ENCODE results near the gene CDYL2.

The CDYL2 gene

DNA sequence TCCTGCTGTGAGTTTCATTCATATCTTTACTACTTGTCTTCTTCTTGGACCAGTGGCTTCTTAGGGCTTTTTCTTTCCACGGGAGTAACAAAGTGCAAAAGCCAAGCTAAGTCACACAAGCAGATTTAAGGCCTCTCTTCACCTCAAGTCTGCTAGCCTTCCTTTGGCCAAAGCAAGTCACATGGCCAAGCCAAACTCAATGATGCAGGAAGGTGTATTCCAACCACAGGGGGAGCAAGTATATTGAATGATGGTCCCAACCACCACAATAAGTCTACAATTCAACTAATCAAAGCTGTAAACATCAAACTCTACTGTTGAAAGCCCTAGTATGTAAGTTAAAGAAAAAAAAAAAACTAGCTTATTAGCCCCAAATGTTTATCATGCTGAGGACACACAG, 44.5 kb upstream of the CDYL2 start:
- TF ChIP-seq, protein P1, sequence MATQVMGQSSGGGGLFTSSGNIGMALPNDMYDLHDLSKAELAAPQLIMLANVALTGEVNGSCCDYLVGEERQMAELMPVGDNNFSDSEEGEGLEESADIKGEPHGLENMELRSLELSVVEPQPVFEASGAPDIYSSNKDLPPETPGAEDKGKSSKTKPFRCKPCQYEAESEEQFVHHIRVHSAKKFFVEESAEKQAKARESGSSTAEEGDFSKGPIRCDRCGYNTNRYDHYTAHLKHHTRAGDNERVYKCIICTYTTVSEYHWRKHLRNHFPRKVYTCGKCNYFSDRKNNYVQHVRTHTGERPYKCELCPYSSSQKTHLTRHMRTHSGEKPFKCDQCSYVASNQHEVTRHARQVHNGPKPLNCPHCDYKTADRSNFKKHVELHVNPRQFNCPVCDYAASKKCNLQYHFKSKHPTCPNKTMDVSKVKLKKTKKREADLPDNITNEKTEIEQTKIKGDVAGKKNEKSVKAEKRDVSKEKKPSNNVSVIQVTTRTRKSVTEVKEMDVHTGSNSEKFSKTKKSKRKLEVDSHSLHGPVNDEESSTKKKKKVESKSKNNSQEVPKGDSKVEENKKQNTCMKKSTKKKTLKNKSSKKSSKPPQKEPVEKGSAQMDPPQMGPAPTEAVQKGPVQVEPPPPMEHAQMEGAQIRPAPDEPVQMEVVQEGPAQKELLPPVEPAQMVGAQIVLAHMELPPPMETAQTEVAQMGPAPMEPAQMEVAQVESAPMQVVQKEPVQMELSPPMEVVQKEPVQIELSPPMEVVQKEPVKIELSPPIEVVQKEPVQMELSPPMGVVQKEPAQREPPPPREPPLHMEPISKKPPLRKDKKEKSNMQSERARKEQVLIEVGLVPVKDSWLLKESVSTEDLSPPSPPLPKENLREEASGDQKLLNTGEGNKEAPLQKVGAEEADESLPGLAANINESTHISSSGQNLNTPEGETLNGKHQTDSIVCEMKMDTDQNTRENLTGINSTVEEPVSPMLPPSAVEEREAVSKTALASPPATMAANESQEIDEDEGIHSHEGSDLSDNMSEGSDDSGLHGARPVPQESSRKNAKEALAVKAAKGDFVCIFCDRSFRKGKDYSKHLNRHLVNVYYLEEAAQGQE (IDR thresholded peaks at IDR 0.05; ENCODE audit: insufficient read depth in 1 of 2, low read depth in 2 of 2, low read length in 2 of 2): no peak
- TF ChIP-seq TAF1 (IDR thresholded peaks at IDR 0.05; ENCODE audit: borderline replicate concordance, insufficient read depth, low read length): no peak
- no peak for TF ChIP-seq FOXP2 (optimal IDR thresholded peaks at IDR 0.05; ENCODE audit: borderline replicate concordance, extremely low read depth, extremely low read length, insufficient read depth)
- TF ChIP-seq POLR2AphosphoS5 (IDR thresholded peaks at IDR 0.05; ENCODE audit: low read depth, low read length): no peak
- TF ChIP-seq SIN3A (IDR thresholded peaks at IDR 0.05; ENCODE audit: borderline replicate concordance, insufficient read depth, low read length): no peak

GRCh38 chr16:80846680-80847079, 42.3 kb upstream of the CDYL2 start:
- TF ChIP-seq FOXP2 (optimal IDR thresholded peaks at IDR 0.05; ENCODE audit: borderline replicate concordance, extremely low read depth, extremely low read length, insufficient read depth) (no peak), POLR2AphosphoS5 (IDR thresholded peaks at IDR 0.05; ENCODE audit: low read depth, low read length) (no peak), SIN3A (IDR thresholded peaks at IDR 0.05; ENCODE audit: borderline replicate concordance, insufficient read depth, low read length) (no peak), TAF1 (IDR thresholded peaks at IDR 0.05; ENCODE audit: borderline replicate concordance, insufficient read depth, low read length) (no peak)
- TF ChIP-seq, protein P1 (IDR thresholded peaks at IDR 0.05; ENCODE audit: insufficient read depth in 1 of 2, low read depth in 2 of 2, low read length in 2 of 2): no peak

- TF ChIP-seq TAF1 (IDR thresholded peaks at IDR 0.05; ENCODE audit: borderline replicate concordance, insufficient read depth, low read length) (no peak), POLR2AphosphoS5 (IDR thresholded peaks at IDR 0.05; ENCODE audit: low read depth, low read length) (no peak), FOXP2 (optimal IDR thresholded peaks at IDR 0.05; ENCODE audit: borderline replicate concordance, extremely low read depth, extremely low read length, insufficient read depth) (no peak), SIN3A (IDR thresholded peaks at IDR 0.05; ENCODE audit: borderline replicate concordance, insufficient read depth, low read length) (no peak)
- TF ChIP-seq, protein P1 (IDR thresholded peaks at IDR 0.05; ENCODE audit: insufficient read depth in 1 of 2, low read depth in 2 of 2, low read length in 2 of 2): no peak
These were observed 41.9 kb upstream of the CDYL2 start for GRCh38 chr16:80846275-80846674.

DNA sequence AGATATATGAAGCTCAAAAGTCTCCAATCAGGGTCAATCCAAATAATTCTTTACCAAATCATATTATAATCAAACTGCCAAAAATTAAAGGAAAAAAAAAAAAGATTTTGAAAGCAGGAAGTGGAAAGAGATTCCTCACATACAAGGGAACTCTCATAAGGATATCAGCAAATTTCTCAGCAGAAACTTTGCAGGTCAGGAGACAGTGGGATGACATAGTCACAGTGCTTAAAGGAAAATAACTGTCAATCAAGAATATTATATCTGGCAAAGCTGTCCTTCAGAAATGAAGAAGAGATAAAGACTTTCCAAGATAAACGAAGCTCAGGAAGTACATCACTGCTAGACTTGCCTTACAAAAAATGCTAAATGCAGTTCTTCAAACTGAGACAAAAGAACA, 40.0 kb upstream of the CDYL2 start:
- no peak for TF ChIP-seq FOXP2 (optimal IDR thresholded peaks at IDR 0.05; ENCODE audit: borderline replicate concordance, extremely low read depth, extremely low read length, insufficient read depth)

- TF ChIP-seq, protein P1 (IDR thresholded peaks at IDR 0.05; ENCODE audit: insufficient read depth in 1 of 2, low read depth in 2 of 2, low read length in 2 of 2): no peak
- TF ChIP-seq FOXP2 (optimal IDR thresholded peaks at IDR 0.05; ENCODE audit: borderline replicate concordance, extremely low read depth, extremely low read length, insufficient read depth) (no peak), TAF1 (IDR thresholded peaks at IDR 0.05; ENCODE audit: borderline replicate concordance, insufficient read depth, low read length) (no peak), SIN3A (IDR thresholded peaks at IDR 0.05; ENCODE audit: borderline replicate concordance, insufficient read depth, low read length) (no peak), POLR2AphosphoS5 (IDR thresholded peaks at IDR 0.05; ENCODE audit: low read depth, low read length) (no peak)
These were observed 36.8 kb upstream of the CDYL2 start for GRCh38 chr16:80841231-80841630.
